GM19023 (cell line): ENCODE data around the gene CNR2.
"Not testable (repeated sequence)": the region's sequence is repeated elsewhere in the genome, so short reads cannot be mapped to it uniquely, and the experiment has no call there.

Experiments used
- ATAC-seq: cut with Tn5 transposase; IDR thresholded peaks from one replicate; pipeline ENCODE4 v1.9.1; 2021; ENCODE audit warnings: mild to moderate bottlenecking, moderate library complexity; ENCODE audit not compliant: unreplicated experiment

CNR2 gene

DNA sequence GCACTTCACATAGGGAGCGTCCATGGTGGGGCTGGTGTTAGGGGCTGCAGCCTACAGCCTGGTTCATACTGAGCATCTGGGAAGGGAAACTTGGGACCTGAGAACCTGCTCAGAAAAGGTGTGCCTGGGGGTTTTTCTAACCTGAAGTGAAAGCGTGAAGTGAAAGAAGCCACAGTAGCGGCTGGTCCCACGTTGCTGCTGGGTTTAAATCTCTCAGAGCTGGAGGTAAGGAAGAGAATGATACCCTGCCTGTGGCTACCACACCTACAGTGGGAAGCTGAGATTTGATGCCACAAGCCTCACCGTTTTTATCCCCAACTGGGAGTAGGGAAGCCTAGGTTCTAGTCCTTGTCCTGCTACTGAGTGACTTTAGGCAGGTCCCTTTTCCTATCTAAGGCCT is 24.1 kb downstream of the CNR2 start:
- ATAC-seq: no peak

DNA sequence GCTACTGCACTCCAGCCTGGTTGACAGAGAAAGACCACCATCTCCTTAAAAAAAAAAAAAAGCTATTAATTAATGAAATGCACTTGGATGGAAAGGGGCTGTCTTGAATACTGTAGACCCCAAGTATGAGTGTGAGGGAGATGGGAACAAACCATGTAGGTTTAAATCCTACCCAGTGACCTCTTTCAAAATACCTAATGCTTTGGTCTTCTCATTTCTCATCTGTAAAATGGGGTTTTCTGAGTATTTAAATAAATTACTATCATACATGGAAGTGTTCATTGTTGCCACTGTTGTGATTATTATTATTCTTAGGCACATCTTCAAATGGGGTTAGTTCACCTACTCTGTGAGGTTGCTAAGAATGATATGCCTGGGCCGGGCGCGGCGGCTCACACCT is 27.9 kb downstream of the CNR2 start:
- no peak for ATAC-seq

GRCh38 chr1:23882746-23883145 is 30.4 kb downstream of the CNR2 start:
- no peak for ATAC-seq

- no peak for ATAC-seq
Measured at GRCh38 chr1:23879809-23880208, 33.4 kb downstream of the CNR2 start.

DNA sequence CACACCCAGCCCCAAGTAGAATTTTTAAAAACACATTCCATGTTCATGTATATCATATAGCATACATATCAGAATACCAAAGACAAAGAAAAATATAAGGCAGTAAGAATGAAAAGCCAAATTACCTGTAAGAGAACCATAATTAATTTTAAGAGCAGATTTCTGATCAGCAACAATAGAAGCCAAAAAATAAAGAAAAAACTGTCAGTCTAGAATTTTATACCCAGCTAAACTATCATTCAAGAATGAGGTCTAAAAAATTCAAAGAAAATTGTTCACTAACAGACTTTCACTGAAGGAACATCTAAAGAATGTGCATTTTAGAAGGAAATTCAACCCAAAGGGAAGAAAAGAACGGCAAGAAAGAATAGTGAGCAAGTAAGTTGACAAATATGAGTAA is 34.5 kb downstream of the CNR2 start:
- no peak for ATAC-seq

DNA sequence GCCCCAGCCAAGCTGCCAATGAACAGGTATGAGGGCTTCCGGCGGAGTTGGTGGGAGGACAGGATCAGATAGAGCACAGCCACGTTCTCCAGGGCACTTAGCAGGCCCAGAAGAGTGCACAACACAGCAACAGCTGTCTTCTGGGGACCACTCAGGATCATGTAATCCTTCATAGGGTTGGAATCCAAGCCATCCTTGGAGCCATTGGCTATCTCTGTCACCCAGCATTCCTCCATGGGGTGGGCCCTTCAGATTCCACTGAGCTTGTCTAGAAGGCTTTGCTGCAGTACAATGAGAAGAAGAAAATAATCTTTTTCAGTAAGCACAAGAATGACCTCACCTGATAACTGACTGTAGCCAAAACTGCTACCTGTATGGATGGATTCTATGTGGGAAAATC is 37.8 kb downstream of the CNR2 start:
- ATAC-seq: no peak

GRCh38 chr1:23872421-23872820 is 40.7 kb downstream of the CNR2 start:
- no peak for ATAC-seq

- ATAC-seq: no peak
Measured at GRCh38 chr1:23869051-23869450, 44.1 kb downstream of the CNR2 start.

GRCh38 chr1:23868557-23869016 is 44.6 kb downstream of the CNR2 start:
- ATAC-seq: no peak

GRCh38 chr1:23867895-23868556 is 45.1 kb downstream of the CNR2 start, which contains the start of gene FUCA1:
Gene FUCA1, minus strand, starts transcription at chr1:23868290. Its CDS starts 4 bp downstream, at chr1:23868286.
- peak; percentile 90 for ATAC-seq

DNA sequence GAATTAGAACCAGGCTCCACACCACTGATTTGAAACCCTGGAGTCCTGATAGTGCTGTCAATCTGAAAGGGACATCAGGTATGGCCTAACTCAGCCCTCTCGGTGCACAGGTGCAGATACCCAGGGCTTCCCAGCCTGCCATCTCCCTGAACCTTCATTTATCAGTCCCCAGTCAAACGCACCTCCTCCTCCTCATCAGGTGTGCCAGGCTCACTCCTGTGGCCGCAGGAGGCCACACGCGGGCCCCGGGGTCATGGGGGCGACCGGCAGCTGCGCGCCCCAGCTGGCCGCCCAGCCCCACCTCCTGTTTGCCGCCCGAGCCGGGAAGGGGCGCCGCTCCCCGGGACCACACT is 45.6 kb downstream of the CNR2 start:
- no peak for ATAC-seq

GRCh38 chr1:23865543-23865930 is 47.6 kb downstream of the CNR2 start:
- ATAC-seq: no peak

GRCh38 chr1:23864801-23865542 is 48.2 kb downstream of the CNR2 start:
- no peak for ATAC-seq

DNA sequence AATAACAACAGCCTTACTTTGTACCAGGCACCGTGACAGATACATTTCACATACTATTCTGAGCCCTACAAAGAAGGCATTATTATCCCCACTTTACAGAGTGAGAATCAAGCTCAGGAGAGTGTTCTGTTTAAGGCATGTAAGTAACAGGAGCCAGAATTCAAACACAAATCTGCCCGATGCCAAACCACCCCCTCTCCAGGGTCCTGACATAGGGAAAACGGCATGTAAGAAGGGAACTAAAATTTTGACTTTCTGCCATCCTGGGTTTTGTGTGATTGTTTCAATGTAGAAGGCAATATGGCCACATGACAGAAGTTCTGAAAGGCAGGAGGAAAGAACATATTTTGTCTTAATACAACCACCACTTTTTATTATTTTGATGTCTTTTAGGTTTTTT is 50.5 kb downstream of the CNR2 start:
- no peak for ATAC-seq

GRCh38 chr1:23854568-23854967 is 58.6 kb downstream of the CNR2 start:
- no peak for ATAC-seq

GRCh38 chr1:23853124-23853523 is 60.0 kb downstream of the CNR2 start:
- ATAC-seq: not testable (repeated sequence)

GRCh38 chr1:23851406-23851805 is 61.8 kb downstream of the CNR2 start:
- ATAC-seq: not testable (repeated sequence)

DNA sequence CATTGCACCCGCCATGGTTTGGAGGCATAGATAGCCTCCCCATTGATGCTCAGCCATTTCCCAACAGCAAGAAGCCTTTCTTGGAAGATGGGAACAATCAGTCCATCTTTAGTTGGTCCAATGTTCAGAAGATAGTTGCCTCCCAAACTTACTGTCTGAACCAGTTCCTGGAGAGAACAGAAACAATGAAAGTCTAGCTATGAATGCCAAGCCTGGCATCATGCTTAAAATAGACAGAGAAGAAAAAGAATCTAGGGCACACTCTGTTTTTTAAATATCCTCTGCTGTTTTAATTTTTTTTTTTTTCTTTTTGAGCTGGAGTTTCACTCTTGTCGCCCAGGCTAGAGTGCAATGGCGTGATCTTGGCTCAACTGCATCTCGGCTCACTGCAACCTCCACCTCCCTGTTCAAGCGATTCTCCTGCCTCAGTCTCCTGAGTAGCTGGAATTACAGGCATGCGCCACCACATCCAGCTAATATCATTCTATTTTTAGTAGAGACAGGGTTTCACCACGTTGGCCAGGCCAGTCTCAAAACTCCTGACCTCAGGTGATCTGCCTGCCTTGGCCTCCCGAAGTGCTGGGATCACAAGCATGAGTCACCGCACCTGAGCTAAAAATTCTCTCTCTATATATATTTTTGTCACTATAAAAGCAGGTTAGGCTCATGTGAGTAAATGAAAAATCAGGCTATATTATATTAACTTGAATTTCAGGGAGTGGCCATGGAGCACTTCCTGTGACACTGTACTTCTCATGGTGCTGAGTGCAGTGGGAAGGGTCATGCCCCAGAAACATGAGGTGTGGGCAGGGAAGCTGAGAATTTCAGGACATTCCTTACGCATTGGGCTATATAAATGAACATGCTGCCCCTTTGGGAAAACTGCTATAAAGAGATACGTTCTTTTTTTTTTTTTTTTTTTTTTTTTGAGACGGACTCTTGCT is 64.2 kb downstream of the CNR2 start:
- no peak for ATAC-seq

DNA sequence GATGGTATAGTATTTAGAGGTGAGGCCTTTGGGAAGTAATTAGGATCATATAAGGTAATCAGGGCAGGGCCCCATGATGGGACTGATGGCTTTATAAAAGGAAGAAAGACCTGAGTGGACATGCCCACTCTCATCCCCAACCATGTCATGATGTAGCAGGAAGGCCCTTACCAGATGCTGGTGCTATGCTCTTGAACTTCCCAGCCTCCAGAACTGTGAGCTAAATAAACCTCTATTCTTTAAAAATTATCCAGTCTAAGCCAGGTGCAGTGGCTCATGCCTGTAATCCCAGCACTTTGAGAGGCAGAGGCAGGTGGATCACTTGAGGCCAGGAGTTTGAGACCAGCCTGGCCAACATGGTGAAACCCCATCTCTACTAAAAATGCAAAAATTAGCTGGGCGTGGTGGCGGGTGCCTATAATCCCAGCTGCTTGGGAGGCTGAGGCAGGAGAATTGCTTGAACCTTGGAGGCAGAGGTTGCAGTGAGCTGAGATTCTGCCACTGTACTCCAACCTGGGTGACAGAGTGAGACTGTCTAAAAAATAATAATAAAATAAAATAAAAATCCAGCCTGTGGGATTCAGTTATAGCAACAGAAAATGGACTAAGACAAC is 65.6 kb downstream of the CNR2 start:
- not testable (repeated sequence) for ATAC-seq

DNA sequence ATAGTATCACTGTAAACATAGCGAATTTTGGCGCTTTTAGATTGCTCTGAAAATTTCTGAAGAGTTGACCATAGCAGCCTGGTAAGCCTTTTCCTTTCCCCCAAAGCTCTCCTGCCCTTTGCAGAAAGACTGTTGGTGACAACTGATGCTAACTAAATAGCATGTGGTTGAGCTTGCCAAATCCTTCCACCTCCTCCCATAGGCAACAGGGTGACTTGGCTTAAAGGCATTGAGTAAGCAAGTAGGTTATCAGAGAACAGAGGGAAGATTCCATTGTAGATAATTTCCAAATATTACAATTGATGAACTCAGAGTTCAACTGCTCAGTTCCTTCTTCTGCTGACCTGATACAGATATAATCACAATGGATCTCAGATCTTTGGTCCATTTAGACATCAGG is 68.0 kb downstream of the CNR2 start:
- ATAC-seq: no peak

DNA sequence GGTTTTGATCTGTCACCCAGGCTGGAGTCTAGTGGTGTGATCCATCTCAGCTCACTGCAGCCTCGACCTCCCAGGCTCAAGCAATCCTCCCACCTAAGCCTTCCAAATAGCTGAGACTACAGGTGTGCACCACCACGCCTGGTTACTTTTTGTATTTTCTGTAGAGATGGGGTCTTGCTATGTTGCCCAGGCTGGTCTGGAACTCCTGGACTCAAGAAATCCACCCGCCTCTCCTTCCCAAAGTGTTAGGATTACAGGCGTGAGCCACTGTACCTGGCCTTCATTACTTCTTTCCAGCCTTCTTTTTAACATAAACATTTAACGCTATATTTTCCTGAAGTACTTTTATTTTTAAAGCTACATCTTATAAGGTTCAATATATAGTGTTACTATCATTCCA is 69.5 kb downstream of the CNR2 start:
- no peak for ATAC-seq
